Brain microvascular endothelial cell (primary cell): ENCODE measurements around the gene EVI2A.
"Not testable (repeated sequence)": the region's sequence is repeated elsewhere in the genome, so short reads cannot be mapped to it uniquely, and the experiment has no call there.

ENCODE experiments used
- DNase-seq: peaks from one replicate; pipeline ENCODE4 v3.0.0-alpha.2; 2020
- H3K27ac ChIP-seq: fragments of 250-450 bp; sonication (Bioruptor Pico); 2 replicates; pipeline ENCODE4 v1.5.1; 2020; ENCODE audit warnings: mild to moderate bottlenecking, moderate library complexity
- H3K27me3 ChIP-seq: fragments of 250-450 bp; sonication (Bioruptor Pico); replicated peaks from 2 replicates; pipeline ENCODE4 v1.5.1; 2020; ENCODE audit warnings: mild to moderate bottlenecking
- H3K36me3 ChIP-seq: fragments of 250-450 bp; sonication (Bioruptor Pico); replicated peaks from 2 replicates; pipeline ENCODE4 v1.5.1; 2020; ENCODE audit warnings: mild to moderate bottlenecking
- H3K4me3 ChIP-seq: 2 replicates; pipeline ENCODE4 v1.5.1; 2011; ENCODE audit warnings: low read depth, mild to moderate bottlenecking, control low read depth, low read length, moderate library complexity
- in situ Hi-C: cut with HindIII; loops from 2 replicates; pipeline ENCODE4 v1.10.0; 2017; ENCODE audit warnings: low sequenced_read_pairs, low pct_ligation_motif_present
- TF ChIP-seq, protein P1 (sequence below): IDR thresholded peaks from 2 replicates; pipeline ENCODE4 v1.5.1; 2011; ENCODE audit warnings: low read depth, mild to moderate bottlenecking, moderate library complexity, low read length, control low read depth, inconsistent platforms; ENCODE audit errors: missing control alignments

EVI2A gene

DNA sequence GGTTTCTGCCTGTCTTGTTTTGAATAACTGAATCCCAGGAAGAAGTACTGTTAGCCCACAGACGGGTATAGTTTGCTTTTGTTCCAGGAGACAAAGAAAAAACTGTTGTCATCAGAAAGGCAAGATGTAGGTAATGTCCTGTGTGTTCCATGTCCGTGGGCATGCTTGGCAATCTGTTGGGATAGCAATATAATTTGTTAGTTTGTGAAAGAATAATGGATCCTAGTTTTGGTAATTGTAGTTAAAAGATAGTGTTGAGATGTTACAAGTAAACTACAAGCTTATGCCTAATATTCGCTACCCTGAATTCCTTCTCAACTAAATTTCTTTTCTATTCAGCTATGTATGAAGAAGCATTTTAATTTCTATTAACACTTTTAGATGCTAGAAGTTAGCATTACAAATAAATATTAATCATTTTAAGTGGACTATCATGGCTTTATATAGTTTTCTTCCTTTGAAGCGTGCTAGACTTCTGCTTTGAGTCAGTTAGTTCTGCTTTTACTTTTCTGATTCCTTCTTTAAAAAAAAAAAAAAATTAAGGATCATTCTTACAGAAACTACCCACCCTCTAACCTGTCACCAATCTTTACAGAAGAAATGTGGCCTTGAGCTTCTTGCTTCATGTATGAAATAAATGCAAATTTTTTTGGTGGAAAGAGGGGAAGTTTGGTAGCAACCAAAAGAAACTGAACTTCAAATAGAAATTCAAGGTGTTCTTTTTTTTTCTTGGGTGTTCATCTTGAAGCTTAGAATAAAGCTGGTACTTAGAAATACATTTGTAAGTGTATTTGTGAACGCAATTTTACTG lies 2.4 kb downstream of the EVI2A start:
- TF ChIP-seq, protein P1, sequence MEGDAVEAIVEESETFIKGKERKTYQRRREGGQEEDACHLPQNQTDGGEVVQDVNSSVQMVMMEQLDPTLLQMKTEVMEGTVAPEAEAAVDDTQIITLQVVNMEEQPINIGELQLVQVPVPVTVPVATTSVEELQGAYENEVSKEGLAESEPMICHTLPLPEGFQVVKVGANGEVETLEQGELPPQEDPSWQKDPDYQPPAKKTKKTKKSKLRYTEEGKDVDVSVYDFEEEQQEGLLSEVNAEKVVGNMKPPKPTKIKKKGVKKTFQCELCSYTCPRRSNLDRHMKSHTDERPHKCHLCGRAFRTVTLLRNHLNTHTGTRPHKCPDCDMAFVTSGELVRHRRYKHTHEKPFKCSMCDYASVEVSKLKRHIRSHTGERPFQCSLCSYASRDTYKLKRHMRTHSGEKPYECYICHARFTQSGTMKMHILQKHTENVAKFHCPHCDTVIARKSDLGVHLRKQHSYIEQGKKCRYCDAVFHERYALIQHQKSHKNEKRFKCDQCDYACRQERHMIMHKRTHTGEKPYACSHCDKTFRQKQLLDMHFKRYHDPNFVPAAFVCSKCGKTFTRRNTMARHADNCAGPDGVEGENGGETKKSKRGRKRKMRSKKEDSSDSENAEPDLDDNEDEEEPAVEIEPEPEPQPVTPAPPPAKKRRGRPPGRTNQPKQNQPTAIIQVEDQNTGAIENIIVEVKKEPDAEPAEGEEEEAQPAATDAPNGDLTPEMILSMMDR, result no peak
- DNase-seq, result no peak
- no peaks in the 10 kb centered on the region for H3K27me3 ChIP-seq
- no peak overlapping the region for H3K4me3 ChIP-seq
- no peak overlapping the region for H3K27ac ChIP-seq
- no peaks in the 10 kb centered on the region for H3K36me3 ChIP-seq
- in situ Hi-C loops, result no loop called here

DNA sequence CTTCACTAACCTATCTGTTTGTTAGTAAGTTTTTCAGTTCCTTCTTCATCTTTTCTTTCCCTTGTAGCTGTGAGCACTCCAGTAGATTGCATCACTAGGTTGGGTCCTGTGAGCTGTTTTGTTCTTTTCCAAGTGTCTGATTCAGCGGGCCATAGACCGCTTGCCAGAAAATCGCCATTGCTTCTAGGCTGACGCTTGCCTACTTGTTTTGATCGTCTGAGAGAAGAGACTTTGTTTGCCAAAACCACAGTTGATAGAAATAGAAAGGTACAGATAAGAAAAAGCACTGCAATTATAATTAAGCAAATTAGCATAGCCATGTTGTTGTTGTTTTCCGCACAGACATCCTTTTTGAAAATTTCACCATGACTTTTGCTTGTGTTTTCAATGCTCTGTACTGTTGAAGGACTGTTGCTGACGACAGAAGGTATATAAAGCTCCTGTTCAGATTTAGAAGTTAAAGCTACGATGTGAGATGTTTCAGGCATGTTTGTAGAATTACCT lies 3.1 kb downstream of the EVI2A start:
- peak; percentile 45 for DNase-seq

DNA sequence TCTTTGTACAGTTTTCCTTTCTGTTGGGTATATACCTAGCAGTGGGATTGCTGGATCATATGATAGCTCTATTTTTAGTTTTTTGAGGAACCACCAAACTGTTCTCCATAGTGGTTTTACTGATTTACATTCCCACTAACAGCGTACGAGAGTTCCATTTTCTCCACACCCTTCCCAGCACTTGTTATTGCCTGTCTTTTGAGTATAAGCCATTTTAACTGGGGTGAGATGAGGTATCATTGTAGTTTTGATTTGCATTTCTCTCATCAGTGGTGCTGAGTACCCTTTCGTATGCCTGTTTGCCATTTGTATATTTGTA lies 6.7 kb downstream of the EVI2A start:
- no peak for DNase-seq
- Histone ChIP-seq H3K36me3 (no peaks in the 10 kb centered on the region), H3K27me3 (no peaks in the 10 kb centered on the region), H3K27ac (peak overlapping the region; percentile 2), H3K4me3 (no peak overlapping the region)
- TF ChIP-seq, protein P1, result no peak
- in situ Hi-C loops, result no loop called here

More for the DNA sequence above, 3.1 kb downstream of the EVI2A start:
- Histone ChIP-seq H3K36me3 (no peaks in the 10 kb centered on the region), H3K4me3 (no peak overlapping the region), H3K27ac (no peak overlapping the region), H3K27me3 (no peaks in the 10 kb centered on the region)
- TF ChIP-seq, protein P1, result no peak
- in situ Hi-C loops, result no loop called here

DNA sequence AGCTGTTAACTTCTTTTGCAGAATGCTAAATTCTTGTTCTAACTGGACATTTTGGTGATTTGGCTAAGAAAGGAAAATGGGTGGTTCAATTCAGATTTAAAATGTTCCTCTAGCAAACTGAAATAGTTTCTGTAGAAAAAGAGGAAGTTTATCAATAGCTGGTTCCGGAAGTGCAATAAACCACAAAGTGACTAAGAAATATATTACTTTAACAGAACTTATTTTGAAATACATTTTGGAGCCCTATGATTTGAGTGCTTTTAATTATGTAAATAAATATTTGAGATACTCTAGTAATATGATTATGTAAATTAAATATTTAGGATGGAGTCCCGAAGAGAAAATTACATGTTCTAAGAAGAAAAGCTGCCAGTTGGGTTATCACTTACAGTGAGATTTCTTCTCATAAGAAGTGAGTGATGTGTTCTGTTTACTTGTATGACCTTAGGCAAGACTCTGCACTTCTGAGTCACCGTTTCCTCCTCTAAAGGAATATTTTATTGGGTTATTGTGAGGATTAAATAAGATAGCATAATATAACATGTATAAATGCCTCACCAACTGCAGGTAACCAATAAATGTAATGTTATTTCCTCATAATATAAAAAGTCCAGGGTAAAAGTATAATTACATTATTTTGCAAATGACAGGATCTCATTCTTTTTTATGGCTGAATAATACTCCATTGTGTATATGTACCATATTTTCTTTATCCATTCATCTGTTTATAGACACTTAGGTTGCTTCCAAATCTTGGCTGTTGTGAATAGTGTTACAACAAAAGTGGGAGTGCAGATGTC lies 7.2 kb downstream of the EVI2A start, which contains the start of gene EVI2B:
Gene EVI2B (minus strand): TSS at position 73 of the 800 bp plus-strand sequence. CDS start 8,445 bp downstream, outside the sequence.
- in situ Hi-C loops, result no loop called here
- H3K27me3 ChIP-seq, result no peaks in the 10 kb centered on the region
- peak within 1 kb of the TSS; percentile 1 for H3K4me3 ChIP-seq
- TF ChIP-seq, protein P1, result no peak
- peak; percentile 58 for DNase-seq
- peak within 1 kb of the TSS; percentile 57 for H3K27ac ChIP-seq
- no peaks in the 10 kb centered on the region for H3K36me3 ChIP-seq

DNA sequence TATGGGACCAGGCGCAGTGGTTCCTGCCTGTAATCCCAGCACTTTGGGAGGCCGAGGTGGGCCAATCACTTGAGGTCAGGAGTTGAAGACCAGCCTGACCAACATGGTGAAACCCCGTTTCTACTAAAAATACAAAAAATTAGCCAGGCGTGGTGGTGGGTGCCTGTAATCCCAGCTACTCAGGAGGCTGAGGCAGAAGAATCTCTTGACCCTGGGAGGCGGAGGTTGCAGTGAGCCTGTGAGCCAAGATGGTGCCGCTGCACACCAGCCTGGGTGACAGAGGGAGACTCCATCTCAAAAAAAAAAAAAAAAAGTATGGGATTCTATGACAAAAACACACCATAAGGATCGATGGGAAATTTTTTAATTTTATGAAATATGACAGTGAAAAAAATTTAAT lies 9.2 kb downstream of the EVI2A start:
- DNase-seq, in situ Hi-C loops, H3K27me3 ChIP-seq, H3K36me3 ChIP-seq, H3K4me3 ChIP-seq, H3K27ac ChIP-seq: not testable (repeated sequence)

DNA sequence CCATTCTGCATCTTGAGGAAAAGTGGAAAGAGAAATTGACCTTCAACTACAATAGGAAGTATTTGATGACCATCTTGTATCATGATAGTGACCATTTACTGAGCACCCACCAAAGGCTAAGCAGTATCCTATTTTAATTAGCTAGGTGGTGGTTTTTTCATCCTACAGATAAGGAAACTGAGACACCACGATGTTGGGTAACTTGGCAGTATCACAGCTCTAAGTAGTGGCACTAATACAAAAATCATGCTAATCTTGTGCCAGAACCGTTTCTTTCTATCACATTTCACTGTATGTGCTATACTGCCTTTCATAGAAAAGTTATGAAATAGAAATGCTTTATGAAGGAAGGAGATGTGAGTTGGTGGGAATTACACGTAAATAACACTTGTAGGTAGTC lies 9.9 kb downstream of the EVI2A start:
- H3K27ac ChIP-seq, result no peak overlapping the region
- TF ChIP-seq, protein P1, result no peak
- DNase-seq, result no peak
- no peak overlapping the region for H3K4me3 ChIP-seq
- in situ Hi-C loops, result no loop called here
- no peaks in the 10 kb centered on the region for H3K27me3 ChIP-seq
- no peaks in the 10 kb centered on the region for H3K36me3 ChIP-seq
